Breast epithelium (tissue), 3 donors: Measurements from ENCODE around the gene SCARF2.

Experiments used
- CTCF ChIP-seq, 3 donors: fragments of 450-650 bp; IDR thresholded peaks; one replicate each; pipeline ENCODE4 v1.5.1; 2016 to 2017; ENCODE audit warnings: antibody characterized with exemption in 3 of 3, mild to moderate bottlenecking in 3 of 3, moderate library complexity in 3 of 3
- POLR2A ChIP-seq: fragments of 450-650 bp; IDR thresholded peaks from one replicate; pipeline ENCODE4 v1.6.1; 2016; ENCODE audit warnings: antibody characterized with exemption, mild to moderate bottlenecking, moderate library complexity
- POLR2AphosphoS5 ChIP-seq, 3 donors: sonication (generic); formaldehyde crosslinking; IDR thresholded peaks; one replicate each; pipeline ENCODE4 v1.6.1; 2017; ENCODE audit warnings: antibody characterized with exemption in 3 of 3

- no peak for TF ChIP-seq CTCF (IDR thresholded peaks at IDR 0.05)
- no peak for TF ChIP-seq POLR2A
- TF ChIP-seq POLR2AphosphoS5 (IDR thresholded peaks at IDR 0.05) = no peak
Measured at GRCh38 chr22:20419664-20419951, 18.0 kb downstream of the SCARF2 start.
